Stimulated activated CD8-positive, alpha-beta memory T cell treated with anti-CD3 and anti-CD28 coated beads, Interleukin-15, amount 100 ng/mL, for 4 hours (primary cell): ENCODE results near the gene ASTL.

ENCODE experiments used
- DNase-seq, 2 donors: peaks; one replicate each; pipeline ENCODE4 v3.0.0-alpha.2; 2020; ENCODE audit warnings: low read depth in 2 of 2

ASTL gene

DNA sequence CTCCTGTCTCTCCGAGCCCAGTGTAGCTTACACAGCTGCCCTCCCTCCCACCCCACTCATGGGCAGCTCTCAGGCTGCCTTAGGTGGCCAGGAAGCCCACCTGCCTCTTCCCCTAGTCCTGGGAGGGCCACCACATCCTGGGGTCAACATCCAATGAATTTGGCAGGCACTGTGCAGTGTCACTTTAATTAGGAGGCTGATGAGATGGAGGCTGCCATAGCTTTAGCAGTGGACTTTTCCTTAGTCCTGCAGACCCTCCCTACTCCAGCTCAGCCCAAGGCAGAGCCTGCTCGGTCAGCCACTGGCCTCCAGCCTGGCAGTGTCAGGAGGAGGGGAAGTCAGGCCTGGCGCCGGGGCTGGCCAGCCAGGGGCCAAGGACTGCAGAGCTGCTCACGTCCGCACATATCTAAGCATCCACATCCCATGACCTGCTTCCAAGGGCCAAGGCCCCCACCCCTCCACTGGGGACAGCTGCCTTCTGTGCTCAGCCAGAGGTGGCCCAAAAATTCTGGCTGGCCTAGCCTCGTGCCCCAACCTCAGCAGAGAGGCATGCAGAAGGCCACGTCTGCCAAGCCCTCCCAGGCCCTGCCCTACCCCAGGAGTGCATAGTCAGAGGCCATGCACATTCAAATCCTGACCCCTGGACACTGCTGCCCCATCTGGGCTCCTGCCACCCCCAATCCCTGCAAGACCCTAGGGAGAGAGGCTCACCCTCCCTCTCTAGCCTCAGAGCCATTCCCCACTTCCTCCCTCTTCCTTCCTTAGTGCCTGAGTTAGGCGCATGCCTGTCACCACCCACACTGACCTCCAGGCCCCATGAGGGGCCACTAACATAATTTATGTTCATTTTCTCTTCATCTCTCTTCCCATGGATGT is 55.0 kb downstream of the ASTL start:
- DNase-seq: no peak

DNA sequence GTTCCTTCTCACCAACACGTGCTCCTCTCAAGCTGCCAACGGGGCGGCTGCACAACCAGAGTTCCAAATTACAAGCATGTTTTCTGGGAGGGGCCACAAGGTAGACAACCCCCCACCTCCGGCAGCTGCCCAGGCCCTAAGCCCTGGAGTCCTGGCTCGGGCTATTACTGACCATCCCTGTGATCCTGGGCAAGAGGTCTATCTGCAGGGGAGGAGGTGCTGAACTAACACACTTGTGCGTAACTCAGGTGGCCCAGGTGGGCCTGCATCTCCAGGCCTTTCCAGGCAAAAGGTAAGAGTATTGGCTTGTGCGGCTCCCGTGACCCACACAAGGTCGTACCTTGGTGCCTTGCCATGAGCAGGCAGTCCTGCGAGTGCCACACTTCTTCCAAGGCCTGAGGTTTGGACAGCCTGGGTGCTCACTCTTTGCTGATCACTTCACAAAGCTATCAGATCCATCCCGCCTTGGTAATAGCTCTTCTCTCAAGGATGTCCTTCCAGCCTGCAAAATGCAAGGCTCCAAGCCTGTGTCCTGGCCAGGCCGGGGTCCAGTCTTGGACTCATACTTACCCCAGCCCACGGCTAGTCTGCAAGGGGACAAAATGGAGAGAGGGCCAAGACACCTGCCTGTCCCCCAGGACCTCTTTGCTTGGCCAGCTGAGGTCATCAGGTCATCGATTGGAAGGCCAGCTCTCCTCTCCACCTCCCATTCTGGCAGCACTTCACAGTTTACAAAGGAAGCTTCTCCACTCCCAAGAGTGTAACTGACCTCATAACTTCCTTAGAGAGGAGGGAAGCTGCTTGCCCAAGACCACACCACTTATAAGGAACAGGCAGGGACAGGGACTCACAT is 55.9 kb downstream of the ASTL start:
- no peak for DNase-seq

DNA sequence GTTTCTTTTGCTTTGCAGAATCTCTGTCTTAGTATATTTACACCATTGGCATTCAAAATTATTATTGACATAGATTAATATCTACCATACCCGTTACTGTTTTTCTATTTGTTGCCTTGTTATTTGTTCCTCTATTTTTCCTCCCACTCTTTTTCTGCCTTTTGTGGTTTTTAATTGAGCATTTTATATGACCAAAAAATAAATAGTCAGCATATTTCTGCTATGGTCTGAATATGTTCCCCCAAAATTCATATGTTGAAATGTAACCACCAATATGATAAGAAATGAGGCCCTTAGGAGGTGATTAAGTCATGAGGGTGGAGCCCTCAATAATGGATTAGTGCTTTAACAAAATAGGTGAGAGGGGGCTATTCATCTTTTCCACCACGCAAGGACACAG is 57.3 kb downstream of the ASTL start:
- no peak for DNase-seq

DNA sequence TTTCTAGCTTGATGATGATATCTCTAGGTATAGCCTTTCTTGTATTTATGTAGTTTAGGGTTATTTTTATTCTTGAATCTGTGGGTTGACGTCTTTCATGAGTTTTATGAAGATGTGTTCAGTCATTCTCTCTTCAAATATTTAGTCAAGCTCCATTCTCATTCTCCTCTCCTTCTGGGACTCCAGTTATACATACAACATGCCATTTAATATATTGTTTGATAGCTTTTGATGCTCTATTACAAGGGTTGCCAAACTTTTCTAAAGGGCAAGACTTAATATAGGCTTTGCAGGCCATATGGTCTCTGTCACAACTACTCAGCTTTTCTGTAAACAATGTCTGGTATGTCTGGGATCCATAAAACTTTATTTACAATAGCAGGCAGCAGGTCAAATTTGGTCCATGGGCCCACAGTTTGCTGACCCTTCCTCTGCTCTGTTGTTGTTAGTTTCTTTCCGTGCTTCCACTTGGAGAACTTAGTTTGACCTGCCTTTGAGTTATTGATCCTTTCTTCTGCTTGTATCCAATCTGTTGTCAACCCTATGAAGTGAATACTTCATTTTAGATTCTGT is 63.0 kb downstream of the ASTL start:
- no peak for DNase-seq

DNA sequence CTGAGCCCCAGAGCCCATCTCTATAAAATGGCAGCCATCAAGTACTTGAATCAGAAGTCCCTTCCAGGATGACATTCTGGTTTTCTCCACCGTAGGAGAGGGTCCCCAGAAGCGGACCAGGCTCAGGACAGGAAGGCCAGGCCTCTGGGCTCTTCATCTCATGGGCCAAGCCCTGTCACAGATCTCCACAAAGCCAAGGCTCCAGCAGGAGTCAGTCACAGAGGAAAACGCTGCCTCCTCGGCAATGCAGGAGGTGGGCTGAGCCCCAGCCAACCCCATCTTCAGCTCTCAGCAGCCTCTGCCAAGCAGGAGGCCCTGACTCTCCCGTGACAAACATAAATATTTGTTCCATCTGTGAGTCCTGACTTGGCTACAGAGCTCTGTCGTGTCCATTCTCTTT is 64.1 kb downstream of the ASTL start:
- DNase-seq: no peak

DNA sequence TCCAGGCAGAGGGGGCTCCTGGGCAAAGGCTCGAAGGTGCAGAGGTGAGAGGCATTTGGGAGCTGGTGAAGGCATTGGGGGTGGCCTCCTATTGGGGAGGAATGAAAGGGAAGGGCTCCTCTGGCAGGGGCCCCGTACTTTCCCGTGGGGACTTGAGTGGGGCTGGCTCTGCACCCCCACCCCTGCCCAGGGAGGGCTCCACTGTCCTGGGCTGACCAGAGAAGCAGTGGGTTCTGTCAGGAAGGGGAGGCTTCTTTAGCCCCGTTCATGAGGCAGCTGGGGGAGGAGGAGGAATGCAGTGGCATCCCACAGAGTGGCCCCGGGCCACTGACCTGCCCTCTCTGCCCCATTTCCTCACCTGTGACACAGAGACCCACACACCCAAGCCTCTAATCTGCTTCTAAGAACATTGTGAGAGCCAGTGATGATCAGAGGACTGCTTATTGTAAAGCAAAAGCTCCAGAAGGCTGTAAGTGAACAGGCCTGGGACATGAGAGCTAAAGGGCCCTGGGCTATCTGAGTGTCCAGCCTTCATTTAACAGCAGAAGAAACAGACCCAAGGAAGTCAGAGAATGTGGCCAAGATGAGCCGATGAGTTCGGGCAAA is 65.0 kb downstream of the ASTL start:
- no peak for DNase-seq
